HG03139 (cell line): ENCODE measurements around the gene GRIN2A.

Experiments used
- ATAC-seq: cut with Tn5 transposase; IDR thresholded peaks from one replicate; pipeline ENCODE4 v1.9.1; 2021; ENCODE audit not compliant: unreplicated experiment

Gene GRIN2A

DNA sequence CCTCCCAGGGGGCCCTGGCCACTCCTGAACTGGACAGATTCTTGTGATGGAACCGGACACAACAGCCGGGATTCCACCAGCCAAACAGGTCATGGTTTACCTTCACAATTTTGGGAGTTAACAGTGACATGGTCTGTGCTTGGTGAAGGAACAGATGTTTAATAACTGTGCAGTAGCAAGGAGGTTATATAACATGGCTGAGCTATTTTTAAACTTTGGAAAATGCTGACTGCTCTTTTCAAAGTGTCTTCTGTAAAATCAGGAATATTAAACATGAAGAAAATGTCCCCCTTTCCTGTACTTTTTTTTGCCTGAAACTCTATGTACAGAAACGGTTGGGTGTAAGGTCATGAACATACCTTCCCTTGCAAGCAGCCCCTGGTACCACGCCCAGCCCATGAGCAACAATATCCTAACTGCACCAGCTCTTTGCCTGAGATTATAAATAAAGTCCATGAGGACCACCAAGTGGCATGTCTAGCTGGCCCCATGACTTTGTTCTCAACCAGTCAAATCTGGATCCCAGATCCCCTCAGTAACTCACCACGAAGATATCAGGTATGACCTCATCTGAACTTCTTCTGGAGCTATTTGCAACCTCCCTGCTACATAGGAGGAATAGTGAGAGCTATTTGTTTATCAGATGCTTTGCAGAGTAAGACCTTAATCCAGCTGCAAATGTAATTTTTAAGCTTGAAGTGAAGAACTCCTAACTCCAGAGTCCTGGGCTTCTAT lies 249.1 kb downstream of the GRIN2A start:
- ATAC-seq, result no peak

DNA sequence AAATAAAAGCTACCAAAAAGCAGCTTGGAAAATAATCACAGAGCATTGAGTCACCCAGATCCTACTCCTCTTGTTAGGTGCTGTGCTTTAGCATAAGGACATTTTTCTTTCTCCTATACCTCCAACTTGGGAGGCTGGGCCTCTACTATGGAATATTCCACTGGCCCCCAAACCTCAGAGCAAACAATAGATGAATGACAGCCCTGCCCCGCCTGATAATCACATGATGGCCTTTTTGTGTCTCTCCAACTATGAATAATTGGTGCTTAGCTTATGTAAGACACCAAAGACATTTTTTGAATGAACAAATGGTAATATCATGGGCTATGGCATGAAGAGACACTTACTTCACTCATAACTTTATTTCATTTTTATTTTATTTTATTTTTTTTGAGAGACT lies 250.2 kb downstream of the GRIN2A start:
- no peak for ATAC-seq

DNA sequence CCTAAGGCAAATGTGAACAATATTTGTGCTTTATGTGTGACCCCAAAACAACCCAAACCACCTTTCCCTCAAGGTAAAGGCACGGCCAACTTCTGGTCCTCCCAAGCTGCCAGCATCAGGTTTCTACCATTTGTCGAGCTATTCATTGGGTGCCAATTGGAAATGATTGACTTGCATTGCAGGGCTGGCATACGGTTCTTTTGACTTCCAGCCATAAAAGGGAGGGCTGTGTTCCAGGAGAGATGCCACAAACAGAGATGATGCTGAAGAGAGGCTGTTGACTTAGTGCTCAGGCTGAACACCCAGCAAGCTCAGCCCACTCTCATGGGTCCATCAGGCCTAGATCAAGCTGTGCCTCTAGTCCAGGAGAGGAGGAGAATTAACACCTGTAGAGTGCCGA lies 252.4 kb downstream of the GRIN2A start:
- ATAC-seq, result no peak

GRCh38 chr16:9929313-9929712 lies 252.9 kb downstream of the GRIN2A start:
- ATAC-seq, result no peak

DNA sequence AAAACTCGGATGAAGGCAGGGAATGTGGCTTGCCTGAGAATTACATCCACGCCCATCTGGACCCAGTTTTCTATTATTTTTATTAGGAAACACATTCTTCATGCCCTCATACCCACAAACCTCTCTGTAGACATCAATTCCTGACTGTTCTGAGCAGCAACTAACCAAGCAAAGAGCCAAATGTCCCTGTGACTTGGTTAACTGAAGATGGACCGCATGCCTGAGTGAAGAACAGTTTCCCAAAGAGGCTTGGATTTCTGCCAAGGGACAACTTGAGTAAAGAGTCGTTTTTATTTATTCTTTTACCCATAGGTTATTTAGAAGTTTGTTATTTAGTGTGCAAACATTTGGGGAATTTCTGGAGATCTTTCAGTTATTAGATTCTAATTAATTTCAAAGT lies 259.8 kb downstream of the GRIN2A start:
- no peak for ATAC-seq

DNA sequence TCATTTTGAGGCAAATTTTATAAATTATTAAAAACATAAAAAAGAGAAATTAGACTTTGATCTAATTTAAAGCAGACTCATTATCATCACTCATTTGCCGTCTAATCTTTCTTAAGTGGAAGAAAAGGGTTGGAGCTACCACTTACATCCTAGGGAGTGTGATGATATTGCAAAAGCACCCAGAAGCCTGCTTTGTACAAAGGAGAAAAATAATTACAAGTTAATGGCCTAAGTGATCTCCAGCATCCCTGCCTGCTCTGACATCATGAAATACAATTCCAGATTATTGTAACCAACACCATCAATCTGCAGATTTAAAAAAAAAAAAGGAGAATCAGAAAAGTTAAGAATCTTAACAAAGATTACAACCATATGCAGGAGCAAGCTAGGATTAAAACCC lies 260.2 kb downstream of the GRIN2A start:
- no peak for ATAC-seq

- no peak for ATAC-seq
Observed at GRCh38 chr16:9919460-9919859, 262.8 kb downstream of the GRIN2A start.

- no peak for ATAC-seq
Observed at GRCh38 chr16:9917691-9918090, 264.5 kb downstream of the GRIN2A start.

DNA sequence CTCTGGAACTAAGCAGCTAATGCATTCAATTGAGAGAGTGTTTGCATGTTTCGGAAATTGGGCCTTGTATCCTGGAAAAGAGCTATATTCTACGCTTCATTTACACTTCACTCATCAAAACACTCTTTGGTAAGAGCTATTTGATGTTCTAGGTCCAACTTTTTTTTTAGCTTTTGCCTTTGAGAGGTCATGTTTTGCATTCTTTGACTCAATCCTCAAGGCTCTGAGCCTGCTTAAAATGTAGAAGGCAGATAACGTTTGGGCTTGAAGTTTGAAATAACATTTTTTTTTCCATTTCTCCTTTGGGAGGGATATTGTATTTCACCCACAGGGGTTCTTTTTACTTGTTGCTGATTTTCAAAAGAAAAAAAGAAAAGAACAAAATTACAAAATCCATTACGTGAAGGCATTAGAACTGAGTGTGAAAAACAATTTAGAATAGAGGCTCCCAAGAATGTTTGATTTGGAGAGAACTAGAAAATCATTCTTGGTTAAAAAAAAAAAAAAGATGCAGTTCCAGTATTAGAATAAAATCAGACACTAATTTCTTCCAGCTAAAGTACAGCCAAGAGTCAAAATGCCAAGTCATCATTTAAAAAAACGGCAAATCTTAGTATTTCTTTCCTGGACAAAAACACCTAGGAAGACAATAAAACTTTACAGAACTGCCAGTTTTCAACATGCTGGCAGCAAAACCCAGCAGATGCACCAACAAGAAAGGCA lies 268.5 kb downstream of the GRIN2A start:
- ATAC-seq, result no peak

DNA sequence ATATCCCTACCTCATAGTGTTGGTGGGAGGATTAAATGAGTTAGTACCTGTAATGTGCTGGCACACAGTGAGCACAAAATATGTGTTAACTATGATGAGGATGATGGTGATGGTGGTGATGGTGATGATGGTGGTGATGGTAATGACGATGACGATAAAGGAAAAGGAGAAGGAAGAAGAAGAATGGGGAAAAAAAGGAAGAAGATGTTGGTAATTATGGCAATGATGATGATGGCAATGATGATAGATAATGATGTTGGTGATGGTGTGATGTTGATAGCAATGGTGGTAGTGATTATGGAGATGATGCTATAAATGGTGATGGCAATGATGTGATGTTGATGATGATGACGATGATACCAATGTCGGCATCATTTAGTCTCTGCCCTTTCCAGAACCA lies 270.2 kb downstream of the GRIN2A start:
- ATAC-seq, result no peak

DNA sequence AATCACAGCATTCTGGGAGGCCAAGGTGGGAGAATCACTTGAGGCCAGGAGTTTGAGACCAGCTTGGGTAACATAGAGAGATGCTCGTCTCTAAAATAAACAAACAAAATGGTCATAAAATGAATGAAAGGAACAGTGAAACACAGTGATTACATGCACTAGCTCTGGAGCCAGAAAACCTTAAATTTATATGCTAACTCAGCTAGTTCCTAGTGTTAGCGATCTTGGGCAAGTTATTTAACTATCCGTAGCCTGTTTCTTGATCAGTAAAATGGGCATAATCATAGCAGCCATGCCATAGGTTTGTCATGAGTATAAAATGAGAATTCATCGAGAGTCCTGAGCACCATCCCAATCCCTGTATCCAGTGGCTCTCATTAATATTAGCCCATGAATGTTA lies 271.0 kb downstream of the GRIN2A start:
- no peak for ATAC-seq

- no peak for ATAC-seq
Observed at GRCh38 chr16:9909072-9909825, 273.0 kb downstream of the GRIN2A start.

- no peak for ATAC-seq
Observed at GRCh38 chr16:9908613-9909012, 273.6 kb downstream of the GRIN2A start.

GRCh38 chr16:9907752-9908151 lies 274.5 kb downstream of the GRIN2A start:
- ATAC-seq, result no peak

DNA sequence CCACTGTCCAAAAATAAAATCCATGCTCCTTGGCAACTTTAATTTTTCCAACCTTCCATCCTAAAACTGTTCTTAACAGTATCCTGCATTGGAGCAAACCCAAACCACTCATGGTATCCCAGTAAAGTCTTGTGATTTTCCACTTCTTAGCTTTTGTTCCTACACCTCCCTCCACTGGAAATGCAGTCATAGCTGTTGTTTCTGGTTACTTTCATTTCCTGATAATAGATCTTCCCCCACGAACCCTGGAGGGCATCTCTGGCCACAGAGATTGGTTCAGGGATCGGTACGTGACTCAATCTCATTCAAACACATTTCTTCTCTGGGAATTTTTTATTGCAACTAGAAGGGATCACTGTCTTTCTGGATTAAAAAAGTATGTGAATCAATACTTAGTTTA lies 276.0 kb downstream of the GRIN2A start:
- ATAC-seq, result no peak

DNA sequence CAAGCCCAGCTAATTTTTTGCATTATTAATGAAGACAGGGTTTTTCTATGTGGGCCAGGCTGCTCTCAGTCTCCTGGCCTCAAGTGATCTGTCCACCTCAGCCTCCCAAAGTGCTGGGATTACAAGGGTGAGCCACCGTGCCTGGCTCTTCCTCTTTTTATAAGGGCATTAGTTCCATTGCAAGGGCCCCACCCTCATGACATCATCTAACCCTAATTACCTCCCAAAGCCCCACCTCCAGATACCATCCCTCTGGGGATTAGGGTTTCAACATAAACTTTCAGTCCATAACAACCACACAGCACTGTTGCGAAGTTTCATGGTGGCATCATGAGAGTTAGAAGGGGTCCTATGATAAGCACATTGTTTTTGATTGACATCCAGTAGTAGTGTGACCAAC lies 277.7 kb downstream of the GRIN2A start:
- no peak for ATAC-seq

- ATAC-seq, result no peak
Observed at GRCh38 chr16:9900576-9900975, 281.7 kb downstream of the GRIN2A start.

GRCh38 chr16:9898555-9898954 lies 283.7 kb downstream of the GRIN2A start:
- no peak for ATAC-seq

GRCh38 chr16:9898124-9898523 lies 284.1 kb downstream of the GRIN2A start:
- no peak for ATAC-seq

- no peak for ATAC-seq
Observed at GRCh38 chr16:9895817-9896216, 286.4 kb downstream of the GRIN2A start.

DNA sequence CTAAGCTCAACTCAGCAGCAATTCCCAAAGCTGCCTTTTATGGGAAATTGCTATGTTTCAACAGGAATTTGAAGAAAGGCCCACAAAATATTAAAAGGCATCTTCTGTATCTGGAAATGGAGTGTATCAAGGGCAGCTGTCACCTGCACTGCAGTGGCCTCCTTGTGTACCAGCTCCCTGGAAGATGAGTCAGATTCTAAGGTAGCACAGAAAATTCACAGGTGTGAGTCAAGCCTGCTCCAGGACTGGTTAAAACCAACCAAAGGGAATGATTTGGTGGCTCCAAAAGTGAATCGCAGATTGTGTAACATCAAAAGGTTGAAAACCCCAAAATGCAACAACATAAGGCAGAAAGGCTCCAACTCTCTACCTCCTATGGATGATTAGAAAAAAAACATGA lies 296.4 kb downstream of the GRIN2A start:
- no peak for ATAC-seq

DNA sequence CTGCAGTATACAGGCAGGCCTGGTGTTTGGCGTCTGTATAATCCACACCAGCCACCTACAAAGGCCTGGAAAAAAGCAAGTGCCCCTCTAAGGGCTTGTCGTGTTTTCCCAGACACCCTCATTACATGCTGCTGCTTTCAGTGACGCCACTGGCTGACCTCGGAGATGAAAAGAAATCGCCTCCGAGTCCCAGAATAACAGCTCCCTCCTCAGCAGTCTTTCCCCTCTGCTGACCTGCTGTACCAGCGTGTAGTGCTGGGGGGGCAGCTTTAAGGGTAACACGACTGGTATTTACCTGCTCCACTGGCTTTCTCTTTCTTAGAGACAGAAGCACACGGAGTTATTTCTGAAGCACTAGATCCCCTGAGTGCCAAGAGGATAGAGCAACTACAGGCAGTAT lies 296.8 kb downstream of the GRIN2A start:
- no peak for ATAC-seq
